ENCODE measurements around the gene LCN9.

GRCh38 chr9:135701067-135701958 lies 38.2 kb downstream of the LCN9 start:
- TF ChIP-seq, protein P1, sequence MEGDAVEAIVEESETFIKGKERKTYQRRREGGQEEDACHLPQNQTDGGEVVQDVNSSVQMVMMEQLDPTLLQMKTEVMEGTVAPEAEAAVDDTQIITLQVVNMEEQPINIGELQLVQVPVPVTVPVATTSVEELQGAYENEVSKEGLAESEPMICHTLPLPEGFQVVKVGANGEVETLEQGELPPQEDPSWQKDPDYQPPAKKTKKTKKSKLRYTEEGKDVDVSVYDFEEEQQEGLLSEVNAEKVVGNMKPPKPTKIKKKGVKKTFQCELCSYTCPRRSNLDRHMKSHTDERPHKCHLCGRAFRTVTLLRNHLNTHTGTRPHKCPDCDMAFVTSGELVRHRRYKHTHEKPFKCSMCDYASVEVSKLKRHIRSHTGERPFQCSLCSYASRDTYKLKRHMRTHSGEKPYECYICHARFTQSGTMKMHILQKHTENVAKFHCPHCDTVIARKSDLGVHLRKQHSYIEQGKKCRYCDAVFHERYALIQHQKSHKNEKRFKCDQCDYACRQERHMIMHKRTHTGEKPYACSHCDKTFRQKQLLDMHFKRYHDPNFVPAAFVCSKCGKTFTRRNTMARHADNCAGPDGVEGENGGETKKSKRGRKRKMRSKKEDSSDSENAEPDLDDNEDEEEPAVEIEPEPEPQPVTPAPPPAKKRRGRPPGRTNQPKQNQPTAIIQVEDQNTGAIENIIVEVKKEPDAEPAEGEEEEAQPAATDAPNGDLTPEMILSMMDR (IDR thresholded peaks at IDR 0.05; ENCODE audit: low read length): no peak
- no peak for TF ChIP-seq EZH2 (optimal IDR thresholded peaks at IDR 0.05; ENCODE audit: low read depth, low read length)

All from MM.1S (cell line).